ENCODE results near the gene TENM4. TPM values are rescaled to one million over a fixed set of nuclear protein-coding genes. Genes with fewer than 3 reads are reported as not detected.

Gene TENM4
- total and polyA plus RNA-seq, 10 of the 15 experiments (the other 5 are each of a cell fraction or from before 2014, with no cell fraction given): 0.03 to 0.12 (median 0.06) TPM; not detected in 7

- TF ChIP-seq STAT3 (IDR thresholded peaks at IDR 0.05; ENCODE audit: low read depth, low read length): no peak
- no peak for TF ChIP-seq REST (IDR thresholded peaks at IDR 0.05; ENCODE audit: low read depth, low read length)
- TF ChIP-seq E4F1 (IDR thresholded peaks at IDR 0.05; ENCODE audit: borderline replicate concordance, partially characterized antibody): no peak
- no peak for TF ChIP-seq KLF5 (IDR thresholded peaks at IDR 0.05; ENCODE audit: partially characterized antibody)
- no peak for TF ChIP-seq STAT1 (conservative IDR thresholded peaks at IDR 0.05)
Measured at GRCh38 chr11:78878631-78879030, 562.2 kb downstream of the TENM4 start (continued).

- Histone ChIP-seq H3K4me1 (ENCODE audit: control insufficient read depth, insufficient read depth, low read length) (no peaks in the 10 kb centered on the region), H3K4me2 (ENCODE audit: control insufficient read depth, insufficient read depth) (no peak overlapping the region), H4K20me1 (ENCODE audit: control insufficient read depth, insufficient read depth) (no peaks in the 10 kb centered on the region), H3K36me3 (ENCODE audit: control insufficient read depth in 2 of 2, insufficient read depth in 2 of 2, low read length in 1 of 2) (no peaks in the 10 kb centered on the region), H3K27ac (ENCODE audit: control insufficient read depth, insufficient read depth) (no peak overlapping the region), H3K9me3 (replicated peaks; ENCODE audit: control insufficient read depth, insufficient read depth, low read length) (no peaks in the 10 kb centered on the region; the same call in 2 of the 3 replicates), H3K27me3 (replicated peaks in 1 of 2; ENCODE audit: control insufficient read depth in 2 of 2, insufficient read depth in 2 of 2, low read length in 1 of 2) (no peaks in the 10 kb centered on the region; a peak in 1 of 4 replicates), H3K79me2 (ENCODE audit: control insufficient read depth, insufficient read depth, low read length) (no peaks in the 10 kb centered on the region), H2AFZ (ENCODE audit: control insufficient read depth, low read depth, low read length) (no peak overlapping the region), H3K9ac (ENCODE audit: control insufficient read depth, insufficient read depth, low read length) (no peak overlapping the region), H3K4me3 (no peak overlapping the region)
- FAIRE-seq: no peak
- no TSS peak for BruUV-seq (replicated peaks)
- ChIA-PET SMC1A (ENCODE audit: uncharacterized antibody, unreplicated experiment) (no interaction called here), CTCF (no interaction called here), POLR2A (no interaction called here), RAD21 (ENCODE audit: unreplicated experiment) (no interaction called here)
- ATAC-seq: no peak
- no peak for DNase-seq (ENCODE audit: low read depth, low spot score)
- WGBS (ENCODE audit: insufficient coverage, insufficient replicate concordance, low lambda C conversion rate, missing lambda C conversion rate): 48% methylated on average over 3 of the region's 3 CpGs
- in situ Hi-C loops (cut with MboI): no loop called here
- intact Hi-C loops (cut with micrococcal nuclease; ENCODE audit: unreplicated experiment): no loop called here
- TF ChIP-seq KLF5 (IDR thresholded peaks at IDR 0.05; ENCODE audit: partially characterized antibody): no peak
- no peak for TF ChIP-seq NBN (IDR thresholded peaks at IDR 0.05)
- no peak for TF ChIP-seq RFX5 (IDR thresholded peaks at IDR 0.05; ENCODE audit: low read depth, low read length)
- TF ChIP-seq SREBF2 (IDR thresholded peaks at IDR 0.05; ENCODE audit: low read length): no peak
- TF ChIP-seq TBL1XR1 (IDR thresholded peaks at IDR 0.05; ENCODE audit: low read depth, low read length): no peak
- TF ChIP-seq SMC3 (IDR thresholded peaks at IDR 0.05; ENCODE audit: borderline replicate concordance, low read length): no peak
- TF ChIP-seq IRF4 (IDR thresholded peaks at IDR 0.05; ENCODE audit: low read depth, low read length): no peak
- no peak for TF ChIP-seq CBX5 (IDR thresholded peaks at IDR 0.05; ENCODE audit: low read depth)
- TF ChIP-seq BCLAF1 (IDR thresholded peaks at IDR 0.05): no peak
Measured at GRCh38 chr11:78876676-78877075, 564.2 kb downstream of the TENM4 start.
